Suppressor macrophage treated with lipopolysaccharide for 1 hour (primary cell): Measurements from ENCODE around the gene NXT1.

Experiments
- DNase-seq, 3 donors: peaks; one replicate each; pipeline ENCODE4 v3.0.0-alpha.2; 2020 to 2022

The NXT1 gene

GRCh38 chr20:23393996-23394775 is 43.6 kb downstream of the NXT1 start:
- DNase-seq: no peak

DNA sequence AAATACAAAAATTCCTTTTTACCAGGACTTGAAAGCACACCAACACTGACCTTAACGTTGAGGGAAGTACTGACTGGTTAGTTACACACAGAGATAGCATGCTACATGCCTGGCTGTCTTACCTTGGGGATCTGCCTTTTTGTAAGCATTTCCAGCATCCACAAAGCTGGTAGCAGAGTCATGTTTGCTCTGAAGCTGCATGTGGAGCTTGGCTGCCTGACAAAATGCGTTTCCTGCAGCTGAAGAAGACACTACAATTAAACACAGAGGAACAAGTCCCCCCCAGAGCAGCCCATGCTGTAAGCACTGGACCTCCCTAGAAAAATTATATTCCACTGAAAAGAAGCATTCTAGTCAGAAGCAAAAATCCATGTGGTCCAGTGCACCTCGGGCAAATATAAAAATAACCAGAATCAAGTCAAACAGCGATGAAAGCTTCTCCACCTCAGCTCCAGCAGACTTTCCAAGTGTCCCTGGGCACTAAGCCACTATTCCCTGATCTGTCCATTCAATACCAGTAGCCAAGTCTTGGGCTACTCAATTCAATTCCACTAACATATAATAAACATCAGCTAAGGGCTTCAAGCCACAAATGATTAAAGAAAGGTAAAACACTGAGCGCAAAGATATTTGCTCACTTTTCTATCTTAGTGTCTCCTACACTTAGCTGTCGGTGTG is 46.5 kb downstream of the NXT1 start:
- DNase-seq: no peak

- DNase-seq: peak; percentile 66 to 77 (median 77)
Measured at GRCh38 chr20:23397961-23398360, 47.4 kb downstream of the NXT1 start.

- peak; percentile 15 to 30 (median 16) for DNase-seq
Measured at GRCh38 chr20:23399568-23400241, 49.1 kb downstream of the NXT1 start.

DNA sequence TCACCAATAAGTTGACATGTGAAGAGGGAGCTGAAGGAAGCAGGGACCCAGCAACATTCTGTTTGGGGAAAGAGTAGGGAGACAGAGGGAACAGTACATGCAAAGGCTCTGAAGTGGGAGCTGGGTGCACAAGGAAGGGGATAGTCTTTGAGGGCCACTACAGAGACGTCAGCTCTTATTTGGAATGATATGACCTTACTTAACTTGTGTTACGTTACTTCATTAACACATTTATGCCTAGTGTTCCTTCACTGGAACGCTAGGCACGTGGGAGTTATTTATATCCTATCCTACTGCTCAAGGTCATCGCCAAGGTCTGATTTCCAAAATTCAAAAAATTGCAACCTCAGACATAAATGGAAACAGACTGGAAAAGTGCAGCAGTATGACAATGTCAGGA is 50.5 kb downstream of the NXT1 start:
- no peak for DNase-seq

DNA sequence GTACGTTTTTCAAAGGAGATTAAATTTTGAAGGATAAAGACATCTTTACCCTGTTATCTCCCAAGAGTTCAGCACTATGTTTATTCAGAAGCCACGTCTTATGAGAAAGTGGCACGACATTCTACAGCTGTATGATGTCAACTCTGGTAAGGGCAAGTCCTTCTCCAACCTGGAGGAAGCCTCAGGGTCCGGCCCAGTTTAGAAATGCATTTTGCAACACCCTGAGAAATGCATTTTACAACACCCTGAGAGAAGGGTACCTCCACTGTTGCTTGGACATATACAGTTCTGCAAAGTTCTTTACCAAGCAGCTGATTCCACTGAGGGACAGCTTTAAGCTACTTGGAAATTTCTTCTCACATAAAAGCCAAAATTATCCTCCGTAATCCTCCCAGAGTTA is 53.2 kb downstream of the NXT1 start:
- no peak for DNase-seq

- no peak for DNase-seq
Measured at GRCh38 chr20:23404196-23404595, 53.6 kb downstream of the NXT1 start.
